Measurements from ENCODE around the gene NTN5.
"Not testable (repeated sequence)": the region's sequence is repeated elsewhere in the genome, so short reads cannot be mapped to it uniquely, and the experiment has no call there.

NTN5 gene

DNA sequence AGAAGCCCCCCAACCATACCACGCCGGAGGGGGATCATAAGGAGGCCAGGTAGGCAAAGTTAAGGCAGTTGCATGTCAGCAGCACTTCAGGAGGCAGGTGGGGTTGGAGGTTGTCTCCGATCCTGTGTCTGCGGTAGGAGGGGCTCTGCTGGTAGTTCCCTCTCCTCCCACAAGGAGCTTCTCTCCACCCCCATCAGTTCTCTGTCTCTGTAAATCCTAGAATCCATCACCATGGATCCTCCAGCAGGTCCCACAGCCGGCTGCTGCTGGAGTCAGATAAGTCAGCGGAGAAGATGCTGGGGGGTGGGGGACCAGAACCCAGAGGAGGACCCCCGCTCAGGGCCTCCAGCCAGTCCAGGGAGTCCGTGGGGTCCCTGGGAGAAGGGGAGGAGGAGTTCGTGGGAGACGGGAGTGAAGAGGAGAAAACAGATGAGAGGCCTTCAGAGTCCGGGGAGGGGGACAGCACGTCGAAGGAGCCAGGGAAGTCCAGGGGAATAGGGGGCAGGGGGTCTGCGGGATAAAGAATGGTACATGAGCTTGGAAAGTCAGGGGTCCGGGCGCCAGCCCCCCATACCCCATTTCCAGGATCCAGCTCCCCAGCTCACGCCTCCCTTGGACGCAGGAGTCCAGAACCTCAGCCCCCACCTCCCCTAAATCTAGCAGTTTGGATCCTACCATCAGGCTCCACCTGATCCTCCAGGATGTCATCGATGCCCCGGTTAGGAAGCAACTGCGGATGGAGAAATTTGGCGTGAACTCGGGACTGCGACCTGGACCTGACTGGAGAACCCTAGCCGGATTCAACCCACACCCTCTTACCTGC lies 40.4 kb upstream of the NTN5 start:
- Histone ChIP-seq H2AFZ (ENCODE audit: low read depth, low read length) (peak overlapping the region; percentile 70), H3K4me1 (ENCODE audit: insufficient read depth, low read length) (peaks cover 17% of the 10 kb centered on the region), H3K36me3 (ENCODE audit: insufficient read depth, low read length) (no peaks in the 10 kb centered on the region), H3K27me3 (ENCODE audit: insufficient read depth, low read length) (no peaks in the 10 kb centered on the region), H3K9me3 (ENCODE audit: low read length) (no peaks in the 10 kb centered on the region), H3K4me3 (ENCODE audit: low read length) (peak overlapping the region; percentile 63)

GRCh38 chr19:48711106-48711662 lies 38.4 kb upstream of the NTN5 start:
- no peak overlapping the region for H2AFZ ChIP-seq (ENCODE audit: low read depth, low read length)
- H3K4me1 ChIP-seq (ENCODE audit: insufficient read depth, low read length), result peaks cover 11% of the 10 kb centered on the region
- no peak overlapping the region for H3K4me3 ChIP-seq (ENCODE audit: low read length)
- H3K36me3 ChIP-seq (ENCODE audit: insufficient read depth, low read length), result no peaks in the 10 kb centered on the region
- H3K27me3 ChIP-seq (ENCODE audit: insufficient read depth, low read length), result no peaks in the 10 kb centered on the region
- H3K9me3 ChIP-seq (ENCODE audit: low read length), result no peaks in the 10 kb centered on the region

GRCh38 chr19:48708471-48708870 lies 35.7 kb upstream of the NTN5 start:
- H3K36me3 ChIP-seq (ENCODE audit: insufficient read depth, low read length), result no peaks in the 10 kb centered on the region
- peaks cover 3% of the 10 kb centered on the region for H3K9me3 ChIP-seq (ENCODE audit: low read length)
- H3K27me3 ChIP-seq (ENCODE audit: insufficient read depth, low read length), result no peaks in the 10 kb centered on the region
- H3K4me3 ChIP-seq (ENCODE audit: low read length), result no peak overlapping the region
- no peak overlapping the region for H2AFZ ChIP-seq (ENCODE audit: low read depth, low read length)
- H3K4me1 ChIP-seq (ENCODE audit: insufficient read depth, low read length), result peaks cover 6% of the 10 kb centered on the region

DNA sequence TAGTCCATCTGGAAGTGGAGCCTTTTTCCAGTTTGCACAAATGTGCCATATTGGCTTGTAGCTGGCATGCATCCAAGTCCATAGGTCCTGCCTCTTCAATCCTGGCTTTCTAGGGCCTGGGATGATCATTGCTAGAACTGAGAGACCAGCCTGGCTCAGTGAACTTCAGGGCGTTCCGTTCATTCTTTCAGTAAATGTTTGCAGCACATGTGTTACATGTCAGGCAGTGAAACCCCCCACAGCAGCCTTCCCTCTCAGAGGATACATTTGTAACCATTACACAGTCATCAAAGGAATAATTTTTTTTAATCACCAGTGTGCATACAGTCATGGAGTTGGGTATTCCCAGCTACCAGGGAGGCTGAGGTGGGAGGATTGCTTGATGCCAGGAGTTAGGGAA lies 32.6 kb upstream of the NTN5 start:
- no peaks in the 10 kb centered on the region for H3K4me1 ChIP-seq (ENCODE audit: insufficient read depth, low read length)
- no peaks in the 10 kb centered on the region for H3K27me3 ChIP-seq (ENCODE audit: insufficient read depth, low read length)
- no peaks in the 10 kb centered on the region for H3K36me3 ChIP-seq (ENCODE audit: insufficient read depth, low read length)
- peaks cover 8% of the 10 kb centered on the region for H3K9me3 ChIP-seq (ENCODE audit: low read length)
- no peak overlapping the region for H2AFZ ChIP-seq (ENCODE audit: low read depth, low read length)
- no peak overlapping the region for H3K4me3 ChIP-seq (ENCODE audit: low read length)

GRCh38 chr19:48703316-48703715 lies 30.5 kb upstream of the NTN5 start:
- H3K36me3 ChIP-seq (ENCODE audit: insufficient read depth, low read length), result no peaks in the 10 kb centered on the region
- no peaks in the 10 kb centered on the region for H3K27me3 ChIP-seq (ENCODE audit: insufficient read depth, low read length)
- H2AFZ ChIP-seq (ENCODE audit: low read depth, low read length), result no peak overlapping the region
- no peaks in the 10 kb centered on the region for H3K4me1 ChIP-seq (ENCODE audit: insufficient read depth, low read length)
- no peak overlapping the region for H3K4me3 ChIP-seq (ENCODE audit: low read length)
- peaks cover 8% of the 10 kb centered on the region for H3K9me3 ChIP-seq (ENCODE audit: low read length)

- H3K36me3 ChIP-seq (ENCODE audit: insufficient read depth, low read length), result no peaks in the 10 kb centered on the region
- no peaks in the 10 kb centered on the region for H3K27me3 ChIP-seq (ENCODE audit: insufficient read depth, low read length)
- no peak overlapping the region for H2AFZ ChIP-seq (ENCODE audit: low read depth, low read length)
- no peaks in the 10 kb centered on the region for H3K4me1 ChIP-seq (ENCODE audit: insufficient read depth, low read length)
- no peak overlapping the region for H3K4me3 ChIP-seq (ENCODE audit: low read length)
- peaks cover 8% of the 10 kb centered on the region for H3K9me3 ChIP-seq (ENCODE audit: low read length)
Measured at GRCh38 chr19:48702701-48703100, 29.9 kb upstream of the NTN5 start.

DNA sequence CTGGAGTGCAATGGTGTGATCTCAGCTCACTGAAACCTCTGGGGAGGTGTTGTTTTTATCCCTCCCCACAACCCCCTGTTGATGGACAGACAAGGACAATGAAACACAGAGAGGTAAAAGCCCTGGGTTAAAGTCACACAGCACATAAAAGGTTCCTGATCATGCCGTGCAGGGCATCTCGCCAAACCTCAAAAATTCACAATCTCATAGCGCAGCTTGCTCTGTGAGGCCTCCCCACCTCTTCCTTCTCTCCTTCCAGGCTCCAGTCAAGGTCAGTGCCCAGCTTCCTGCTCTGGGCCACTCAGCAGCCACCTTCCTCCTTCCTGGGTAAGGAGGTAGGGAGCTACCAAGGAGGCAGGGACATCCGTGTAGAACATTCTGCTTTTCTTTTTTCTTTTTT lies 25.2 kb upstream of the NTN5 start:
- no peak overlapping the region for H3K4me3 ChIP-seq (ENCODE audit: low read length)
- no peaks in the 10 kb centered on the region for H3K36me3 ChIP-seq (ENCODE audit: insufficient read depth, low read length)
- H2AFZ ChIP-seq (ENCODE audit: low read depth, low read length), result no peak overlapping the region
- peaks cover 3% of the 10 kb centered on the region for H3K9me3 ChIP-seq (ENCODE audit: low read length)
- H3K4me1 ChIP-seq (ENCODE audit: insufficient read depth, low read length), result no peaks in the 10 kb centered on the region
- peaks cover 23% of the 10 kb centered on the region for H3K27me3 ChIP-seq (ENCODE audit: insufficient read depth, low read length)

DNA sequence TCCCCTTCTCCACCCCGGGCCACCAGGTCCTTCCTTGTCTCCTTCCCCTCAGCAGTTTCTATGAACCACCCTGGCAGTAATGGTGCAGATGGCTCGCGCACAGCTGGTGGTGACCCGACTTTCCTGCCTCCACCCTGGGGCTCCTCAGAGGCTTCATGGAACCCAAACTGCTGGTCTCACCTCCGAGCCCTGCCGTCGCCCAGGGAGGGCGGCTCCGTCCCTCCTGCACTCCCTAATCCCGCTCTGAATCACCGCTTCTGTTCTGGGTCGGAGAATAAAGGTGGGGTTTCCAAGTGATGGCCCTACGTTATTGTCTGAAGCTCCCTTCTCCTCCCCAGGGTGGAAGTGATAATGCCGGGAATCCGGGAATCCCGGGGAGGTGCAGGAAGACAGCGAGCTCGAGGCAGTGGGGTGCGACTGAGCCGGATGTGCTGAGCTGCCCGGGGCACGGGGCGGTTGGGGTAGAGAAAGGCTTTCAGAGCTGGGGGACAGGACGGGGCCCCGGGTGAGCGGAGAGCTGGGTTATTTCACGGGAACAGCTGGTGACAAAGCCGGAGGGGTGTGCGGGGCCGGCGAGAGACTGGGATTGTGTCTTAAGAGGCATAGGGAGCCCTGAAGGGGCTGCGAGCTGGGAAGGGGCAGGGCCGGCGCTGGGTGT lies 23.7 kb upstream of the NTN5 start:
- no peak overlapping the region for H3K4me3 ChIP-seq (ENCODE audit: low read length)
- H2AFZ ChIP-seq (ENCODE audit: low read depth, low read length), result no peak overlapping the region
- H3K27me3 ChIP-seq (ENCODE audit: insufficient read depth, low read length), result peaks cover 23% of the 10 kb centered on the region
- H3K4me1 ChIP-seq (ENCODE audit: insufficient read depth, low read length), result no peaks in the 10 kb centered on the region
- H3K36me3 ChIP-seq (ENCODE audit: insufficient read depth, low read length), result no peaks in the 10 kb centered on the region
- H3K9me3 ChIP-seq (ENCODE audit: low read length), result no peaks in the 10 kb centered on the region

DNA sequence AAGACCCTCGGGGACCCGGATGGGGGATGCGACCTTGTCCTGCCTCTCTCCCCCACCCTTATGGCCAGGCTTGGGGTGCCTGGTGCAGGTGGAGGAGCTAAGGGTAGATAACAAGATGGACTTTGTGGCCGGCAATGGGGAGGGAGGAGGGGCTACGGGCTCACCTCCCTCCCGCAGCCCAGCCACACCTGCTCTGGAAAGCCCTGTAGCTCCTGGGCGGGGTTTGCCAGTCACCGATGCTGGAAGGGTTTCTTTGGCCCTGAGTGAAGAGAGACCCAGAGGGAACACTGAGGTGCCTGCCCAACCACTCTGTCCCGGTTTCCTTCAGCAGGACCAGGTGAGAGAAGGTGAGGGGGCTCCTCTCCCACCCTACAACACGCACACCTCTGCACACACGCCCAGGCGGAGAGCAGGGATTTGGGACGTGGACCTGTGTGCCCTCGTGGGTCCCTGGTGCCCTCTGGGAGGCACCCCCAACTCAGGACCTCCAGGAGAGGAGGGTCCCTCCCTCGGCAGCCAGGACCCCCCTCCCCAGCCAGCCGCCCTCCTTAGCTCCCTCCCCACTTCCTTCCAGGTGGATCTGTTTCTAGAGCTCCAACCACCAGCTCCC lies 23.0 kb upstream of the NTN5 start, which contains the start of gene FUT2:
Gene FUT2 (plus strand): TSS at position 229 of the 610 bp plus-strand sequence. CDS start 6,986 bp downstream, outside the sequence.
- no peaks in the 10 kb centered on the region for H3K9me3 ChIP-seq (ENCODE audit: low read length)
- H2AFZ ChIP-seq (ENCODE audit: low read depth, low read length), result no peak within 1 kb of the TSS
- H3K4me3 ChIP-seq (ENCODE audit: low read length), result no peak within 1 kb of the TSS
- no peaks in the 10 kb centered on the region for H3K4me1 ChIP-seq (ENCODE audit: insufficient read depth, low read length)
- H3K27me3 ChIP-seq (ENCODE audit: insufficient read depth, low read length), result peaks cover 23% of the 10 kb centered on the region
- no peaks in the 10 kb centered on the region for H3K36me3 ChIP-seq (ENCODE audit: insufficient read depth, low read length)

GRCh38 chr19:48693629-48694028 lies 20.8 kb upstream of the NTN5 start:
- not testable (repeated sequence) for H2AFZ ChIP-seq (ENCODE audit: low read depth, low read length); H3K9me3 ChIP-seq (ENCODE audit: low read length); H3K36me3 ChIP-seq (ENCODE audit: insufficient read depth, low read length); H3K4me1 ChIP-seq (ENCODE audit: insufficient read depth, low read length); H3K4me3 ChIP-seq (ENCODE audit: low read length)
- H3K27me3 ChIP-seq (ENCODE audit: insufficient read depth, low read length), result peaks cover 23% of the 10 kb centered on the region

DNA sequence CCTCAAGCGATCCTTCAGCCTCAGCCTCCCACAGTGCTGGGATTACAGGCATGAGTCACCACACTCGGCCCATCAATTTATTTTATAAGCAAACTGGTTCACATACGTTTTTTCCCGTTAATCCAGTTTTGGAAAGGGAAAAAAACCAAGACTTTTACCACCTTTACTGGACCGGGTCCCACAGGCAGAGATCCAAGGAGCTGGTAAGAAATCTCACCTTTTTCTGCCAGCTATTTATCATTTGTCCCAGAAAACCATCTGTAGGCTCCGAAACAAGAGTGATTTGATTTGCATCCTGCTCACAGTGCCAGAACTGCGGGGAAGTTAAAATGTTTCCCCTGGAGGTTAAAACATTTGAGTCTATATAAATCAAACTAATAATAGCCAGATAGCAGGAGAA lies 16.6 kb upstream of the NTN5 start:
- Histone ChIP-seq H3K4me3 (ENCODE audit: low read length) (no peak overlapping the region), H3K4me1 (ENCODE audit: insufficient read depth, low read length) (no peaks in the 10 kb centered on the region), H3K9me3 (ENCODE audit: low read length) (no peaks in the 10 kb centered on the region), H3K27me3 (ENCODE audit: insufficient read depth, low read length) (peaks cover under 1% of the 10 kb centered on the region), H3K36me3 (ENCODE audit: insufficient read depth, low read length) (no peaks in the 10 kb centered on the region), H2AFZ (ENCODE audit: low read depth, low read length) (no peak overlapping the region)

- H3K27me3 ChIP-seq (ENCODE audit: insufficient read depth, low read length), result no peaks in the 10 kb centered on the region
- no peaks in the 10 kb centered on the region for H3K4me1 ChIP-seq (ENCODE audit: insufficient read depth, low read length)
- H3K36me3 ChIP-seq (ENCODE audit: insufficient read depth, low read length), result no peaks in the 10 kb centered on the region
- H2AFZ ChIP-seq (ENCODE audit: low read depth, low read length), result no peak overlapping the region
- no peak overlapping the region for H3K4me3 ChIP-seq (ENCODE audit: low read length)
- H3K9me3 ChIP-seq (ENCODE audit: low read length), result no peaks in the 10 kb centered on the region
Measured at GRCh38 chr19:48687776-48688175, 15.0 kb upstream of the NTN5 start.

GRCh38 chr19:48686637-48687036 lies 13.8 kb upstream of the NTN5 start:
- H3K27me3 ChIP-seq (ENCODE audit: insufficient read depth, low read length); H3K4me1 ChIP-seq (ENCODE audit: insufficient read depth, low read length); H3K36me3 ChIP-seq (ENCODE audit: insufficient read depth, low read length); H2AFZ ChIP-seq (ENCODE audit: low read depth, low read length); H3K4me3 ChIP-seq (ENCODE audit: low read length); H3K9me3 ChIP-seq (ENCODE audit: low read length): not testable (repeated sequence)
